ENCODE results near the gene UNC79. TPM values are rescaled to one million over a fixed set of nuclear protein-coding genes. Genes with fewer than 3 reads are reported as not detected.

The UNC79 gene
- total and polyA plus RNA-seq, 2 donors (not counting 3 experiments of a cell fraction or from before 2014, with no cell fraction given) = not detected

DNA sequence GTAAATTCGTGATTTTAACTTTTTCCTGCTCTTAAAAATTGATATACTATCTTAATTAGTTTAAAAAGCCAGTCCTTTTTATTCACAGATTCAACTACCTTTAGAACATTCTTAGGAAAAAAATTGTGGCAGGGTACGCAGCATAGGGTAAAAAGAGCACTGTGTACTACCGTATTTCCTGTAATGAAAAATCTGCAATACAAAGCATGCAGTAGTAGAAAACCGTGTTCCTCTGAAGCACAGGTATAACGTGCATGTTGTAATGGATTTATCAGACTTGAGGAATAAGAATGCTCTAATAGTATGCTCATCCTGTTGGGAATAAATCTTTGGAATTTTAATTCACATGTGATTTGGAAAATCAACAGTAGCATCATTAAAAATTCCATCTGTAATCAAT lies 140.5 kb downstream of the UNC79 start:
- ChIA-PET CTCF (no interaction called here), POLR2A (no interaction called here)
- no peaks in the 10 kb centered on the region for H3K9me3 ChIP-seq (replicated peaks; ENCODE audit: control insufficient read depth, insufficient read depth, low read length)
- dilution Hi-C loops (cut with MboI; ENCODE audit: extremely low pct_ligation_motif_present, low sequenced_read_pairs) = no loop called here
- H3K36me3 ChIP-seq (ENCODE audit: control insufficient read depth in 2 of 2, extremely low read depth in 1 of 2, insufficient read depth in 2 of 2, low read length in 2 of 2) = no peaks in the 10 kb centered on the region
- H3K79me2 ChIP-seq (ENCODE audit: control insufficient read depth, insufficient read depth, low read length) = no peaks in the 10 kb centered on the region
- no peaks in the 10 kb centered on the region for H3K9me1 ChIP-seq (replicated peaks; ENCODE audit: control insufficient read depth, extremely low read depth, insufficient read depth, low read length)
- H3K9ac ChIP-seq (replicated peaks; ENCODE audit: extremely low read depth, insufficient read depth, low read length) = no peak overlapping the region
- no peak overlapping the region for H3K27ac ChIP-seq (ENCODE audit: insufficient read depth, low read depth, low read length)
- TF ChIP-seq EZH2 (IDR thresholded peaks at IDR 0.05; ENCODE audit: borderline replicate concordance, low read depth, low read length, severe bottlenecking) (no peak), GATA2 (IDR thresholded peaks at IDR 0.05; ENCODE audit: insufficient read depth, insufficient read length, low read depth, low read length) (no peak)
- BruUV-seq (replicated peaks) = no TSS peak
- no peaks in the 10 kb centered on the region for H3K27me3 ChIP-seq (ENCODE audit: control insufficient read depth in 2 of 2, insufficient read depth in 2 of 2, low read length in 2 of 2)
- FAIRE-seq (no peak), DNase-seq (ENCODE audit: low read depth, low spot score) (no peak)
- H3K4me2 ChIP-seq (ENCODE audit: insufficient read depth, low read length) = no peak overlapping the region
- intact Hi-C loops (cut with micrococcal nuclease) = no loop called here
- H4K20me1 ChIP-seq (replicated peaks; ENCODE audit: control insufficient read depth, extremely low read depth, insufficient read depth, low read length) = no peaks in the 10 kb centered on the region
- no peak overlapping the region for H2AFZ ChIP-seq (ENCODE audit: low read depth, low read length)
- H3K4me1 ChIP-seq (ENCODE audit: control insufficient read depth, extremely low read depth, insufficient read depth, low read length) = no peaks in the 10 kb centered on the region
- H3K4me3 ChIP-seq (replicated peaks in 1 of 3; ENCODE audit: insufficient read depth in 1 of 3, low read depth in 1 of 3, low read length in 3 of 3) = no peak overlapping the region

DNA sequence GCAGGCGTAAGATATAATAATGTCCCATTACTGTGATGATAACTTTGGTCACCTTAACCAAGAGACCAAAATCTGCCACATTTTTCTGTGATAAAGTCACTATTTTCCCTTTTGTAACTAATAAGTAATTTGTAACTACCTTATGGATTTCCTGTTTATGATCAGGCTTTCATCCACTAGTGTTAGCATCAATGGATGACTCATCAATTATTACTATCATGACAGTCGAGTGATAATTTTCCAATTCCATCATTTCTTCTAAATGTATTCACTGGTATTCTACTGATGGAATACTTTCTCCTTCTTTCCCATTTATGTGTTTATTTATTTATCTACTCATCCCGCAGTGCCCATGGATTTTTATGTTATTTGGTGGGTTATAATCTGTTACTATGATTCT lies 148.4 kb downstream of the UNC79 start:
- TF ChIP-seq POLR2AphosphoS5 (IDR thresholded peaks at IDR 0.05; ENCODE audit: insufficient read depth, low read depth, low read length) (no peak), GATA2 (IDR thresholded peaks at IDR 0.05; ENCODE audit: insufficient read depth, insufficient read length, low read depth, low read length) (no peak), MYC (IDR thresholded peaks at IDR 0.05; ENCODE audit: low read depth, low read length) (no peak)
- TF ChIP-seq, protein P1, sequence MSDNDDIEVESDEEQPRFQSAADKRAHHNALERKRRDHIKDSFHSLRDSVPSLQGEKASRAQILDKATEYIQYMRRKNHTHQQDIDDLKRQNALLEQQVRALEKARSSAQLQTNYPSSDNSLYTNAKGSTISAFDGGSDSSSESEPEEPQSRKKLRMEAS (IDR thresholded peaks at IDR 0.05; ENCODE audit: insufficient read depth, insufficient read length) = no peak
- TF ChIP-seq, protein P2, sequence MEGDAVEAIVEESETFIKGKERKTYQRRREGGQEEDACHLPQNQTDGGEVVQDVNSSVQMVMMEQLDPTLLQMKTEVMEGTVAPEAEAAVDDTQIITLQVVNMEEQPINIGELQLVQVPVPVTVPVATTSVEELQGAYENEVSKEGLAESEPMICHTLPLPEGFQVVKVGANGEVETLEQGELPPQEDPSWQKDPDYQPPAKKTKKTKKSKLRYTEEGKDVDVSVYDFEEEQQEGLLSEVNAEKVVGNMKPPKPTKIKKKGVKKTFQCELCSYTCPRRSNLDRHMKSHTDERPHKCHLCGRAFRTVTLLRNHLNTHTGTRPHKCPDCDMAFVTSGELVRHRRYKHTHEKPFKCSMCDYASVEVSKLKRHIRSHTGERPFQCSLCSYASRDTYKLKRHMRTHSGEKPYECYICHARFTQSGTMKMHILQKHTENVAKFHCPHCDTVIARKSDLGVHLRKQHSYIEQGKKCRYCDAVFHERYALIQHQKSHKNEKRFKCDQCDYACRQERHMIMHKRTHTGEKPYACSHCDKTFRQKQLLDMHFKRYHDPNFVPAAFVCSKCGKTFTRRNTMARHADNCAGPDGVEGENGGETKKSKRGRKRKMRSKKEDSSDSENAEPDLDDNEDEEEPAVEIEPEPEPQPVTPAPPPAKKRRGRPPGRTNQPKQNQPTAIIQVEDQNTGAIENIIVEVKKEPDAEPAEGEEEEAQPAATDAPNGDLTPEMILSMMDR (IDR thresholded peaks at IDR 0.05; ENCODE audit: extremely low read depth in 1 of 2, insufficient read depth in 1 of 2, low read depth in 1 of 2, low read length in 2 of 2) = no peak
- Histone ChIP-seq H2AFZ (ENCODE audit: low read depth, low read length) (no peak overlapping the region), H3K9me1 (replicated peaks; ENCODE audit: control insufficient read depth, extremely low read depth, insufficient read depth, low read length) (no peaks in the 10 kb centered on the region), H3K4me2 (ENCODE audit: insufficient read depth, low read length) (no peak overlapping the region), H3K27me3 (ENCODE audit: control insufficient read depth in 2 of 2, insufficient read depth in 2 of 2, low read length in 2 of 2) (no peaks in the 10 kb centered on the region), H3K4me1 (ENCODE audit: control insufficient read depth, extremely low read depth, insufficient read depth, low read length) (no peaks in the 10 kb centered on the region), H3K9ac (replicated peaks; ENCODE audit: extremely low read depth, insufficient read depth, low read length) (no peak overlapping the region), H3K27ac (ENCODE audit: insufficient read depth, low read depth, low read length) (no peak overlapping the region), H3K79me2 (ENCODE audit: control insufficient read depth, insufficient read depth, low read length) (no peaks in the 10 kb centered on the region), H3K9me3 (replicated peaks; ENCODE audit: control insufficient read depth, insufficient read depth, low read length) (no peaks in the 10 kb centered on the region), H3K36me3 (ENCODE audit: control insufficient read depth in 2 of 2, extremely low read depth in 1 of 2, insufficient read depth in 2 of 2, low read length in 2 of 2) (no peaks in the 10 kb centered on the region), H4K20me1 (replicated peaks; ENCODE audit: control insufficient read depth, extremely low read depth, insufficient read depth, low read length) (no peaks in the 10 kb centered on the region), H3K4me3 (replicated peaks in 1 of 3; ENCODE audit: insufficient read depth in 1 of 3, low read depth in 1 of 3, low read length in 3 of 3) (no peak overlapping the region)
- no peak for DNase-seq (ENCODE audit: low read depth, low spot score)
- CTCF ChIA-PET = no interaction called here
- intact Hi-C loops (cut with micrococcal nuclease) = no loop called here
- FAIRE-seq = no peak
- dilution Hi-C loops (cut with MboI; ENCODE audit: extremely low pct_ligation_motif_present, low sequenced_read_pairs) = no loop called here
- POLR2A ChIA-PET = no interaction called here
- BruUV-seq (replicated peaks) = no TSS peak

All from endothelial cell of umbilical vein (primary cell).